Measurements from ENCODE around the gene MAST4. TPM values are rescaled to one million over a fixed set of nuclear protein-coding genes. Genes with fewer than 3 reads are reported as not detected.

The MAST4 gene
- total RNA-seq, 1 donor from 2014 or later: 55.2 TPM

DNA sequence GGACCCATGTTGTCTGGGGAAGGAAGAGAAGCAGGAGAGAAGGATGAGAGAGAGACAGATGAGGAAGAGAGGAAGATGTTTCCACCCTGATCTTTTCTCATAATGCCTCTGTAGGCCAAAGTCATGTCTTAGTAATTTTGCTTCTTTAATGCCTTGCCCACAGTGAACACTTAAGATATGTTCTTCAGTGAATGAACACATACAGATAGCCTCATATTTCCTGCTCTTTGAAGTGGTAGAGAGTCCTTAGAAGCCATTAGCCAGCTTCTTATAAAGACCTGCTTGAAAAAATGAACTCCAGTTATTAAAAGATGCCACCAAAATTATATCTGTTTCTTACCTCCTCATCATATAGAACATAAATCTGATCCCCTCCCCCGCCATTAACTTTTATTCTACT is 356.0 kb downstream of the MAST4 start:
- Histone ChIP-seq H3K9me3 (no peaks in the 10 kb centered on the region), H3K27ac (no peak overlapping the region), H3K4me1 (no peaks in the 10 kb centered on the region), H3K27me3 (no peaks in the 10 kb centered on the region), H3K4me3 (no peak overlapping the region), H3K36me3 (no peaks in the 10 kb centered on the region)
- DNase-seq (ENCODE audit: low spot score in 2 of 2): no peak
- intact Hi-C loops (cut with DNase I): no loop called here
- TF ChIP-seq, protein P1, sequence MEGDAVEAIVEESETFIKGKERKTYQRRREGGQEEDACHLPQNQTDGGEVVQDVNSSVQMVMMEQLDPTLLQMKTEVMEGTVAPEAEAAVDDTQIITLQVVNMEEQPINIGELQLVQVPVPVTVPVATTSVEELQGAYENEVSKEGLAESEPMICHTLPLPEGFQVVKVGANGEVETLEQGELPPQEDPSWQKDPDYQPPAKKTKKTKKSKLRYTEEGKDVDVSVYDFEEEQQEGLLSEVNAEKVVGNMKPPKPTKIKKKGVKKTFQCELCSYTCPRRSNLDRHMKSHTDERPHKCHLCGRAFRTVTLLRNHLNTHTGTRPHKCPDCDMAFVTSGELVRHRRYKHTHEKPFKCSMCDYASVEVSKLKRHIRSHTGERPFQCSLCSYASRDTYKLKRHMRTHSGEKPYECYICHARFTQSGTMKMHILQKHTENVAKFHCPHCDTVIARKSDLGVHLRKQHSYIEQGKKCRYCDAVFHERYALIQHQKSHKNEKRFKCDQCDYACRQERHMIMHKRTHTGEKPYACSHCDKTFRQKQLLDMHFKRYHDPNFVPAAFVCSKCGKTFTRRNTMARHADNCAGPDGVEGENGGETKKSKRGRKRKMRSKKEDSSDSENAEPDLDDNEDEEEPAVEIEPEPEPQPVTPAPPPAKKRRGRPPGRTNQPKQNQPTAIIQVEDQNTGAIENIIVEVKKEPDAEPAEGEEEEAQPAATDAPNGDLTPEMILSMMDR (IDR thresholded peaks at IDR 0.05): no peak

DNA sequence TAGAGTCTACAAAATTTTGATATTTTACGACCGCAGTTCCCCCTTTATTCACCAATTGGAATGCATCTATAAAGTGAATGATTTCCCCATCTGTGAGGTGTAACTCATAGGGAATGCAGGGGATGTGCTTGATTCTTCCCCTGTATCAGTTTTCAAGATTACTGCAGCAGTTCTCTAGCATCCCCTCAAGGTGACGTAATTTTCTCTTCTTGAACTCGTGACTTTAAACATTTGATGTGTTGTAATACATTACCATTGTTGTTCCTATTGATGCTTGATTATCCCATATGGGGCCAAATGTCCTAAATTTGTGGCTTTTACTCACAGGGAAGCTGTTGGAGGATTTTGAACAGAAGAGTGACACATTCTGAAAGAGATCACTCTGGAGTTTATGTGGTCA is 360.2 kb downstream of the MAST4 start:
- TF ChIP-seq, protein P1 (IDR thresholded peaks at IDR 0.05): no peak
- Histone ChIP-seq H3K27me3 (no peaks in the 10 kb centered on the region), H3K4me3 (no peak overlapping the region), H3K27ac (no peak overlapping the region), H3K9me3 (no peaks in the 10 kb centered on the region), H3K4me1 (peaks cover 0 to 9% of the 10 kb centered on the region in 2 donors), H3K36me3 (no peaks in the 10 kb centered on the region)
- intact Hi-C loops (cut with DNase I): loop anchor here (5.0 kb wide), 1 partner anchor 46 kb away; no protein-coding TSS in a partner anchor
- no peak for DNase-seq (ENCODE audit: low spot score in 2 of 2)

DNA sequence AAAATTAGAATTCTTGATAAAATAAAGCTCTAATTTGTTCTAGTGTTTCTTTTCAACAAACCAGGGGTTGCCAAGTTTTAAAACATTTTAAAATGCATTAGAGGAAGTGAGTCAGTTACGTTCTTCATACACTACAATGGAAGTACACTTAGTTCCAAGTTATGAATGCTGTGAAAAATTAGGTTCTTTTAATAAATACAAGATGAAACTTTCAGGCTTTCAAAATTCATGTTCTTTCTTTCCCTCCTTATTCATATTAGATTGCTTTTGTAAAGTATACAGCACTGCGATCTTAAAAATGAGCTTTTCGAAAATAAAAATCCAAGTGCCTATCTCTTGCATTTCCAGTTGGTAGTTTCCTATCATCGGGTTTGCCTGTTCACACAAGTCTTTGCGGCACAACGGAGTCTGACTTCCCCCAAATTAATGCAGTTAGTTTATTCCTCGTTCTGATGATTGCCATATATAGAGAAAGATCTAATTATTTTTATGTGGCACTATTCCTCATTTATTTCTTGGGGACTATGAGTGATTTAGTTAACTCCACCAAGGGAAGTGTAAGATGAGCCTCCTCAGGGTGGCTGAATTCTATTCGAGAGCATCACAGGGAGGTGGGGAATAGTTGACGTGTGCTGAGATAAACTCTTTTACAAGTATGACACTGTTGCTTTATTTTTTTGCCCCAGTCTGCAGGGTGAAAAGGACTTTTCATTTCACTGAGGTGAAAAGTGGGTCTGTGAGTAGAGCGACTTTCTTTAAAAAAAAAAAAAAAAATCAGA is 362.2 kb downstream of the MAST4 start:
- Histone ChIP-seq H3K27ac (peak overlapping the region; percentile 45 to 56), H3K4me3 (peak overlapping the region; percentile 40 to 66), H3K4me1 (peaks cover 0 to 9% of the 10 kb centered on the region in 2 donors), H3K9me3 (no peaks in the 10 kb centered on the region), H3K36me3 (no peaks in the 10 kb centered on the region), H3K27me3 (no peaks in the 10 kb centered on the region)
- intact Hi-C loops (cut with DNase I): loop anchor here (5.0 kb wide), 1 partner anchor 44 kb away; no protein-coding TSS in a partner anchor
- no peak for DNase-seq (ENCODE audit: low spot score in 2 of 2)
- TF ChIP-seq, protein P1 (IDR thresholded peaks at IDR 0.05): no peak

DNA sequence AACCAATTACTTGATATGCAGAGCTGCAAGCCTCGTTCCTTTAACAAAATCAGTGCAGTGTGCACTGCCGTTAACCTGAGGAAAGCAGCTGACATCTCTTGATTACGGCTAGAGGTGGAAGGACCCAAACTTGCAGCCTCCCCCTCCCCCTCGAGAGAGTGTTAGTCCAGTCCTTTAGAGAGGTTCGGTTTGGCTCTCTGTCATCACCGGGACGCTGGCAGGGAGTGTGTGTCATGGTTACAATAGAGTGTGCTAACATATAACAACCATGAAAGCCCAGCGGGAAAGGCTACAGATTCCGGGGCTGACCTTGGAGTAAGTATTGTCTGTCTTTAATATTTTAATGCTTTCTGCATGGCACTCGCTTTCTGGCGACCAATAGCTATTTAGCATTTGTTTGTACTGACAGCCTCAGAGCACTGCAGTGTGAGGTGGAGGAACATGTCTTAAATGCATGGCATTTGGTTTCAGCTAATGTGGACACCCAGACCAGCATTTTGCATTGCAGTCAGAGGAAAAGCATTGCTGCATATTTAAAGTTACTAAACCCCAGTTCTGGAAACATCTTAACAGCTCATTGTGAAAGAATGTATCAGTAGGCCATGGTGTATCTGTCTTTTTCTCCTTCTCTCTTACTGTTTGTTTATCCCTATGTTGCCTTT is 362.9 kb downstream of the MAST4 start:
- Histone ChIP-seq H3K4me3 (peak overlapping the region; percentile 40 to 66), H3K27ac (peak overlapping the region; percentile 45 to 56), H3K36me3 (no peaks in the 10 kb centered on the region), H3K9me3 (no peaks in the 10 kb centered on the region), H3K27me3 (no peaks in the 10 kb centered on the region), H3K4me1 (peaks cover 0 to 9% of the 10 kb centered on the region in 2 donors)
- DNase-seq (ENCODE audit: low spot score in 2 of 2): peak in 1 of 2 donors; percentile 71
- TF ChIP-seq, protein P1 (IDR thresholded peaks at IDR 0.05): no peak
- intact Hi-C loops (cut with DNase I): loop anchor here (5.0 kb wide), 1 partner anchor 43 kb away; no protein-coding TSS in a partner anchor

DNA sequence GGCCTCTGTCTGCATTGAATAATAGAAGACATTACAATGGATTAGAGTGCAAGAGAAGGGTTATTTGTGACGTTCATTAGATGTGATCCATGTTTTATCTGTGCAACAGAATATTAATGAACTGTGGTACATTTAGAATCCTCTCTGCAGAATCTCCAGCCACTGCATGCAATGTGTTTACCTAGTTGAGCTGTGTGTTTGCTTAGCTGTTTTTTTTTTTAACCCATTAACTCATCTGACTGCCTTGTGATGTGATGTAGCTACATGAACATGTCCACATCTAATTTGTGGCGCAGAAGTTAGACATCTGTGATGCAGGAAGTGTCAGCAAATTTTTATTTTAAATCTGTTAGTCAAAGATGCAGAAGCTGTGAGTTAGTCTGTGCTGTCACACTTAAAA is 363.5 kb downstream of the MAST4 start:
- peak overlapping the region; percentile 40 to 66 for H3K4me3 ChIP-seq
- peak overlapping the region in 1 of 2 donors; percentile 2 for H3K27ac ChIP-seq
- no peaks in the 10 kb centered on the region for H3K27me3 ChIP-seq
- DNase-seq (ENCODE audit: low spot score in 2 of 2): no peak
- no peaks in the 10 kb centered on the region for H3K36me3 ChIP-seq
- TF ChIP-seq, protein P1 (IDR thresholded peaks at IDR 0.05): no peak
- no peaks in the 10 kb centered on the region for H3K9me3 ChIP-seq
- intact Hi-C loops (cut with DNase I): loop anchor here (5.0 kb wide), 1 partner anchor 43 kb away; no protein-coding TSS in a partner anchor
- peaks cover 0 to 9% of the 10 kb centered on the region in 2 donors for H3K4me1 ChIP-seq
